A673 (cell line): Measurements from ENCODE around the gene RAB44.

Source experiments
- EZH2 ChIP-seq: fragments of 200-600 bp; sonication (generic); IDR thresholded peaks from 2 replicates; pipeline ENCODE4 v1.6.1; 2017; ENCODE audit warnings: borderline replicate concordance, low read depth, mild to moderate bottlenecking, mixed read lengths, antibody characterized with exemption, low read length; ENCODE audit not compliant: poor library complexity, severe bottlenecking
- TF ChIP-seq, protein P1 (sequence below): fragments of 300-800, 200-600 bp; sonication (generic); conservative IDR thresholded peaks from 2 replicates; pipeline ENCODE4 v1.5.1; 2017; ENCODE audit warnings: low read depth, mild to moderate bottlenecking, antibody characterized with exemption, low read length, moderate library complexity, mixed read lengths

DNA sequence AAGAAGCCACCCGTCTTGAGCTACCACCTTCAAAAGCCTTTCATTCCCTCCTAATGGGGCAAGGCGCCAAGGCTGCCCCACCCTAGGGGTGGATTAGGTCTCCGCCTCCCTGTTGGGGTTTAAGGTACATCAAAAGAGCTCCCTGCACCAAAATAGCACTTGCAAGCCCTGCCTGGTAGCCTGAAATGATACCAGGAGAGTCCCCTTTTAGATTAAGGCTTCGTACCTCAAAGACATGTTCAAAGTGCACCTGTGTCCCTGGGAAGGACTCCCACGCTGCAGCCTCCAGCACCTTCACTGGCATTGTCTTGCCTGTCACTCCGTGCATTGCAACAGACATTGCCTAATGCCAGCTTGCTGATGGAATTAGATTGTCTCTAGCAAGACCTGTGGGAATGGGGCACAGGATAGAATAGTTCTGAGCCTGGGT is 34.8 kb upstream of the RAB44 start:
- TF ChIP-seq, protein P1, sequence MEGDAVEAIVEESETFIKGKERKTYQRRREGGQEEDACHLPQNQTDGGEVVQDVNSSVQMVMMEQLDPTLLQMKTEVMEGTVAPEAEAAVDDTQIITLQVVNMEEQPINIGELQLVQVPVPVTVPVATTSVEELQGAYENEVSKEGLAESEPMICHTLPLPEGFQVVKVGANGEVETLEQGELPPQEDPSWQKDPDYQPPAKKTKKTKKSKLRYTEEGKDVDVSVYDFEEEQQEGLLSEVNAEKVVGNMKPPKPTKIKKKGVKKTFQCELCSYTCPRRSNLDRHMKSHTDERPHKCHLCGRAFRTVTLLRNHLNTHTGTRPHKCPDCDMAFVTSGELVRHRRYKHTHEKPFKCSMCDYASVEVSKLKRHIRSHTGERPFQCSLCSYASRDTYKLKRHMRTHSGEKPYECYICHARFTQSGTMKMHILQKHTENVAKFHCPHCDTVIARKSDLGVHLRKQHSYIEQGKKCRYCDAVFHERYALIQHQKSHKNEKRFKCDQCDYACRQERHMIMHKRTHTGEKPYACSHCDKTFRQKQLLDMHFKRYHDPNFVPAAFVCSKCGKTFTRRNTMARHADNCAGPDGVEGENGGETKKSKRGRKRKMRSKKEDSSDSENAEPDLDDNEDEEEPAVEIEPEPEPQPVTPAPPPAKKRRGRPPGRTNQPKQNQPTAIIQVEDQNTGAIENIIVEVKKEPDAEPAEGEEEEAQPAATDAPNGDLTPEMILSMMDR, result no peak
- TF ChIP-seq EZH2, result no peak
